Choroid plexus epithelial cell (primary cell): ENCODE measurements around the gene SLIT1.

Experiments
- DNase-seq: peaks from one replicate; pipeline ENCODE4 v3.0.0-alpha.2; 2010; ENCODE audit warnings: low read depth
- H3K4me3 ChIP-seq: 2 replicates; pipeline ENCODE4 v1.5.1; 2011; ENCODE audit warnings: low read depth, mild to moderate bottlenecking, control low read depth, low read length, moderate library complexity
- TF ChIP-seq, protein P1 (sequence below): conservative IDR thresholded peaks from 2 replicates; pipeline ENCODE4 v1.5.1; 2011; ENCODE audit warnings: low read depth, mild to moderate bottlenecking, control low read depth, inconsistent platforms, low read length, moderate library complexity

Gene SLIT1

DNA sequence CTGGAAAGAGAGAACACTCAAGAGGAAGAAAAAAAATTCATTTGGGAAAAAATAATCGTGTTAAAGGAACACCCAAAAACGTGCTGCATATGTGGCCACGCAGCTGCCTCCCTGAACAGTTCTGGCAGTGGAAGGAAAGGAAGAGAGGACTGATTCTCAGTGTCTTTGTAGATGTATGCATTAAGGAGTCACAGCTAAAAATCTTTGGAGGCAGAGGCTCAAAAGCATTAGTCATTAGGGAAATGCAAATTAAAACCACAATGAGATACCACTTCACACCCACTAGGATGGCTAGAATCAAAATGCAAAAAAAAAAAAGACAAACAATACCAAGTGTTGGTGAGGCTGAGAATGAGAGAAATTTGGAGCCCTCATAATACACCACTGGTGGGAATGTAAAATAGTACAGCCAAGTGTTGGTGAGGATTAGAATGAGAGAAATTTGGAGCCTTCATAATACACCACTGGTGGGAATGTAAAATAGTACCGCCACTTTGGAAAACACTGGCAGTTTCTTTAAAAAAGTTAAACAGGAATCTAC lies 134.7 kb downstream of the SLIT1 start:
- no peak overlapping the region for H3K4me3 ChIP-seq
- no peak for DNase-seq
- TF ChIP-seq, protein P1, sequence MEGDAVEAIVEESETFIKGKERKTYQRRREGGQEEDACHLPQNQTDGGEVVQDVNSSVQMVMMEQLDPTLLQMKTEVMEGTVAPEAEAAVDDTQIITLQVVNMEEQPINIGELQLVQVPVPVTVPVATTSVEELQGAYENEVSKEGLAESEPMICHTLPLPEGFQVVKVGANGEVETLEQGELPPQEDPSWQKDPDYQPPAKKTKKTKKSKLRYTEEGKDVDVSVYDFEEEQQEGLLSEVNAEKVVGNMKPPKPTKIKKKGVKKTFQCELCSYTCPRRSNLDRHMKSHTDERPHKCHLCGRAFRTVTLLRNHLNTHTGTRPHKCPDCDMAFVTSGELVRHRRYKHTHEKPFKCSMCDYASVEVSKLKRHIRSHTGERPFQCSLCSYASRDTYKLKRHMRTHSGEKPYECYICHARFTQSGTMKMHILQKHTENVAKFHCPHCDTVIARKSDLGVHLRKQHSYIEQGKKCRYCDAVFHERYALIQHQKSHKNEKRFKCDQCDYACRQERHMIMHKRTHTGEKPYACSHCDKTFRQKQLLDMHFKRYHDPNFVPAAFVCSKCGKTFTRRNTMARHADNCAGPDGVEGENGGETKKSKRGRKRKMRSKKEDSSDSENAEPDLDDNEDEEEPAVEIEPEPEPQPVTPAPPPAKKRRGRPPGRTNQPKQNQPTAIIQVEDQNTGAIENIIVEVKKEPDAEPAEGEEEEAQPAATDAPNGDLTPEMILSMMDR: no peak

DNA sequence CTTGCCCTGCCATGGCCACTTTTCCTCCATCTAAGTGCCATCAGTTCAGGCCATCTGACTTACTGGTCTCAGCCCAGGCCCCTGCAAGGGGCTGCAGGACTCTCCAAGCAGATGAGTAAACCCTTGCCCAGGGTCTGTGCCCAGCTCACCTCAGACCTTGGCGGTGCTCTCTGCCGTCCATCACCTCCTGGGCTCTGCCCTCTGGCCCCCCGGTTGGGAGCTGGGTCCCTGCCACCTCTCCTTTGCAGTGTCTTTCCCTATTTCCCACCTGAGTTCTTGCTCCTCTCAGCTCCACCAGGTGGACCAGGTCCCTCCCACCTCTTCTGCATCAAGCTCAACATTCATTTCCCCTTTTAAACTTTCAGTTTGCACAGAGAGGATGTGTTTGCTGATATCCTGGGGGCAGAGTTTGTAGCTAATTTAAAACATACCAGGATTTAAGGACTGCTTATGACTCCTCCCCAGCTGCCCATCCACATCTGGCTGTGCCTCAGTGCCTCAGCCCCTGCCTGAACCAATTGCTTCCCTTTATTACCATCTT lies 135.5 kb downstream of the SLIT1 start:
- TF ChIP-seq, protein P1: no peak
- no peak for DNase-seq

DNA sequence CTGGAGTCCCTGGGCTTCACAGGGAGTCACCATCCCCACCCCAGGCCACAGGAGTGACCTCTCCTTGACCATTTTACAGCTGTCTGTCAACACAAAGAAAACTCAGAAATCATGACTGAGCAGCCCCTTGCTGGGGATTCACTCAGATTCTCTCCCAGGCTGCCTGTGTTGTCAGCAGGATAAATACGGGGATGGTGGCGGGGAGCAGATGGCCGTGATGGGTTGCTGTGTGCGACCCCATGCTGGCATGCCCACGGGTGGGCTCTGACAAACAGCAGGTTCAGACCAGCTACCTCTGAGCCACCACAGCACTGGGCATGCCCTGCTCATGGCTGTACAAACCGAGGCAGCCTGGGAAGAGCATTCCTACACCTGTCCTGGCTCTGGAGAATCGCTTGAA lies 136.1 kb downstream of the SLIT1 start:
- DNase-seq: no peak
- no peak overlapping the region for H3K4me3 ChIP-seq
- TF ChIP-seq, protein P1: no peak

More for the DNA sequence above, 135.5 kb downstream of the SLIT1 start:
- no peak overlapping the region for H3K4me3 ChIP-seq

DNA sequence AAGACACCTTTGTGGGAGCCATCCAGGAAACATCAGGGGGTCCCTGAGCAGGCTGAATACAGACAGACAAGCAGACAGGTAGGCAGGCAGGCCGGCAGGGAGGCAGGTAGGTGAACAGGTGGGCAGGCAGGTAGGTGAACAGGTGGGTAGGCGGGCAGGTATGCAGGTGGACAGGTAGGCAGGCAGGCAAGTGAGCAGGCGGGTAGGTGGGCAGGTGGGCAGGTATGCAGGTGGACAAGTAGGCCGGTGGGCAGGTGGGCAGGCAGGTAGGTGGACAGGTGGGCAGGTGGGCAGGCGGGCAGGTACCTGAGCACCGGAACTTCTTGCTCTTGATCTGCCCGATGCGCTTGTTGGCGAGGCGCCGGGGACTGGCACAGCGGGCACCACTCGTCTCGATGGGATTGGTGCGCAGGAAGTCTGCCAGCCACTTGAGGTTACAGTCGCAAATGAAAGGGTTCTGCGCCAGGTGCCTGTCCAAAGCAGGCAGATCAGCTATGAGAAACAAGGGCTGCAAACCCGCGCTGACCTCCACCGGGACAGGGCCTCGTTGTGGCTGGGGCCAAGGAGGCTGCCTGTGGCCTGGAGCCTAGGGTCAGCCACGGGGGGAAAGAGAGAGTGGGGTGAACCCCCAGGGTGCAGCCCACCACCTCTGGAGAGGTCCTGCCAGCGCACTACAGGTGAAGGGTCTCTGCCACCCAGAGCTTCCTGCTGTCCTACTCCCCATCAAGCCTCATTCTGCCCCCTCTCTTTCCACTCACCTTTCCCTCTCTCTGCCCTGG lies 136.9 kb downstream of the SLIT1 start:
- no peak overlapping the region for H3K4me3 ChIP-seq
- TF ChIP-seq, protein P1: no peak
- no peak for DNase-seq

DNA sequence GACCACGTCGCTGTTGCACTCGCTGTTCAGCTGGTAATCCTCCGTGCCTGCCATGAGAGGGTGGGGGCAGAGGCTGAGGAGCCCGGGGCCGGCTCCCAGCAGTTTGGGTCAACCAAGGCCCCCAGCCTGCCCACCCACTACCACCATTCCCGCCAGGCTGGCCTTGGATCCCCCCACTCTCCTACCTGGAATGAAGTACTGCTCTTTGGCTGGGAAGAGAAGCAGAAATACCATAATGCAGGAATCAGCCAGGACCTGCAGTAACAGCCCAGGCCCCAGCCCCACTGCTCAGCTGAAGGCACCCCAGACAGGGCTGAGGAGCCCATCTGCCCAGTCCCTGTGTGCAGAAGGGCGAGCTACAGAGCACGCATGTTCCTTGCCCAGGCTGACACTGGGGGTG lies 138.0 kb downstream of the SLIT1 start:
- no peak for DNase-seq
- no peak overlapping the region for H3K4me3 ChIP-seq
- TF ChIP-seq, protein P1: no peak

DNA sequence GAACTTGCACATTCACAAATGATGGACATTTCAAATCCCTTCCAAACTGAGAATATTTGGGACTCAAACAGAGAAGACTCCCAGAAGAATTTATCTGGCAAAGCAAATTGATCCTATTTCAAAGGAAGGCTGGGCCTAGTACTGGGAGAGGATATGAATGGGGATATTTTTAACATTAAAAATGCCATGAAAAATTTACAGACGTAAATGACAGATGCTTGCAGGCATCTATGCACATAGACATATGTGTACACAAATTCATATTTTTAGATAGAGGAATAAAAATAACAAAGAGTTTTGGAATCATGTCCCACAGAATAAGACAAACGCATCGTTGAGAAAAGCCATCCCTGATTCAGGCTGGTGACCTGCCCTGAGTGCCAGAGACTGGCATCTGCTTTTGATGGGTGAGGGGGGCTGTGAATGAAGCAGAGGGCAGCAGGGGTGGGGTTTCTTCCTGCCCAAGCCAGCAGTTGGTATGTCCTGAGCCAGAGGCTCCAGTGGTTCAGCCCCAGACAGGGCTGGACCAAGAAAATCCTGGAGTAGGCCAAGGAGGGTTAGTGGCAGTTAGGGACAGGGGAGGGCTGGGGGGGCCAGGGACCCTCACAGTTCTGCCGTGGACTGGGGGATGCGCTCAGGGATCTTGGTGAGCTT lies 138.5 kb downstream of the SLIT1 start:
- no peak overlapping the region for H3K4me3 ChIP-seq
- DNase-seq: no peak
- TF ChIP-seq, protein P1: no peak
